ENCODE data around the gene TAC4.
"Not testable (repeated sequence)": the region's sequence is repeated elsewhere in the genome, so short reads cannot be mapped to it uniquely, and the experiment has no call there.

TAC4 gene

GRCh38 chr17:49841548-49841947, 6.3 kb downstream of the TAC4 start:
- DNase-seq, result no peak

GRCh38 chr17:49839455-49839854, 8.4 kb downstream of the TAC4 start:
- DNase-seq, result no peak

GRCh38 chr17:49836111-49837030, 11.5 kb downstream of the TAC4 start:
- no peak for DNase-seq

GRCh38 chr17:49835472-49835871, 12.4 kb downstream of the TAC4 start:
- DNase-seq, result no peak

- DNase-seq, result no peak
Measured at GRCh38 chr17:49834118-49834743, 13.6 kb downstream of the TAC4 start.

- no peak for DNase-seq
Measured at GRCh38 chr17:49832840-49833599, 14.8 kb downstream of the TAC4 start.

- DNase-seq, result no peak
Measured at GRCh38 chr17:49830605-49831004, 17.3 kb downstream of the TAC4 start.

GRCh38 chr17:49829026-49829425, 18.8 kb downstream of the TAC4 start:
- no peak for DNase-seq

- not testable (repeated sequence) for DNase-seq
Measured at GRCh38 chr17:49828325-49828724, 19.5 kb downstream of the TAC4 start.

- DNase-seq, result no peak
Measured at GRCh38 chr17:49825645-49826044, 22.2 kb downstream of the TAC4 start.

- DNase-seq, result no peak
Measured at GRCh38 chr17:49823614-49824013, 24.3 kb downstream of the TAC4 start.

- no peak for DNase-seq
Measured at GRCh38 chr17:49822829-49823228, 25.0 kb downstream of the TAC4 start.

GRCh38 chr17:49821916-49822315, 26.0 kb downstream of the TAC4 start:
- DNase-seq, result no peak

- no peak for DNase-seq
Measured at GRCh38 chr17:49821466-49821865, 26.4 kb downstream of the TAC4 start.

GRCh38 chr17:49820773-49821172, 27.1 kb downstream of the TAC4 start:
- no peak for DNase-seq

- DNase-seq, result no peak
Measured at GRCh38 chr17:49819651-49820050, 28.2 kb downstream of the TAC4 start.

GRCh38 chr17:49819138-49819537, 28.7 kb downstream of the TAC4 start:
- DNase-seq, result no peak

- no peak for DNase-seq
Measured at GRCh38 chr17:49817993-49818392, 29.9 kb downstream of the TAC4 start.

GRCh38 chr17:49815761-49816281, 32.0 kb downstream of the TAC4 start:
- no peak for DNase-seq

GRCh38 chr17:49814781-49815529, 32.9 kb downstream of the TAC4 start:
- DNase-seq, result no peak

- no peak for DNase-seq
Measured at GRCh38 chr17:49809056-49809455, 38.8 kb downstream of the TAC4 start.

GRCh38 chr17:49798738-49799137, 49.1 kb downstream of the TAC4 start:
- DNase-seq, result no peak

- no peak for DNase-seq
Measured at GRCh38 chr17:49798182-49798581, 49.7 kb downstream of the TAC4 start.

All from NCI-H446 treated with DMSO at 0.1 percent for 48 hours (cell line).